HK-2 (cell line): ENCODE data around the gene LTBP1.
"Not testable (repeated sequence)": the region's sequence is repeated elsewhere in the genome, so short reads cannot be mapped to it uniquely, and the experiment has no call there.

Experiments
- DNase-seq: peaks from one replicate; pipeline ENCODE4 v3.0.0-alpha.2; 2018; ENCODE audit not compliant: unreplicated experiment

Gene LTBP1

GRCh38 chr2:33137331-33137730, 190.6 kb downstream of the LTBP1 start:
- no peak for DNase-seq

DNA sequence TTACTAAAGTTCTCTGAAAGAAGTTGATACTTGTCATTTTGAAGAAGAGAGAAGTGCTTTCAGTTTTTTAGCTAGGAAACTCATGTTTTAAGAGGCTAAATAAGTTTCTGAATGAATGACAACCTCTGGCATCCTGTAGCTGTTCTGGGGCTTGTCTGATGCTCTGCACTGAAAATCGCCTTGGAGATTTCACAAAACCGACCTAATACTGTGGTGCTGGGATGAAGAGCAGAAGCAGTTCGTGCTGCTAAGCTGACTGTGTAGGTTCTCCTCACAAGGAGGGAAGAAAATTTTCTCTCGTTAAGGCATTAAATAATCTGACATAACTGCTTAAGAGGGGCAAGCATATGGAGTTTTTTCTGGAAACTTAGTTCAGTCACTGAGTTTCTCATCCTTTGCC, 193.2 kb downstream of the LTBP1 start:
- no peak for DNase-seq

- DNase-seq: no peak
These were observed 194.7 kb downstream of the LTBP1 start for GRCh38 chr2:33141476-33141875.

- DNase-seq: no peak
These were observed 196.1 kb downstream of the LTBP1 start for GRCh38 chr2:33142810-33143209.

DNA sequence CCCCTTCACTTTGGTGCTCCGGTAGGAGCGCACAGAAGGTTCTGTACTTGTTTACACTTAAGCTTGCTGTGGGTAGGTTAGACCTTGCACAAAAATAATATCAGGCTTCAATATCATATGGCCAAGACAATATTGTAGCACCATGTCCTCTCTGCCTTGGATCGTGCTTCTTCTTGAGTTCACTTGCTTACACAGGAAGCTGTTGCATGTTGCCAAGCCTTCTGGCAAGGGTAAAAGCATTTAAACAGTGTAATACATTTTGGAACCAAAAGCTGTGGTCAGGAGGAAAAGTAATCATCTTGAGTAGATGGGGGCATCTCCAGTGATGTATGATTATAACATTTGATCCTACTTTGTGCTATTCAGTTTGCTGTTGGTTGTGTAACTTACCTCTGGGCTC, 197.5 kb downstream of the LTBP1 start:
- no peak for DNase-seq

DNA sequence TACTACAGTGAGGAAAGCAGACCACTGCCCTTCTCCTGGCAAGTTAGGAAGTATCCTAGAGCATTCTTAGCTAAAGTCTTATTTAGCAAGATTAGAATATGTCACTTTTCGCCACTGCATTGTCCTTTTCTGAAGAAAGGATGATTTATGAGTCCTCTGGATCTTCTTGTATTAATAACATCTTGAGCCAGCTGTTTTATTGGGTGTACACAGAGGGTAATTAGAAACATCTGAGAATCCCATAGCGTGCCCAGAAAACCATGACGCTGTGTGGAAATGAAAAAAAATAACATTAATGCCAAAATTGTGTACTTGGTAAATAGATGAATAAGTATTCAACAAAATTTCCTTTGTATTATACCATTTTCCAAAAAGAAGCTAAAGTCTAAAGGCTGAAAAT, 198.7 kb downstream of the LTBP1 start:
- no peak for DNase-seq

DNA sequence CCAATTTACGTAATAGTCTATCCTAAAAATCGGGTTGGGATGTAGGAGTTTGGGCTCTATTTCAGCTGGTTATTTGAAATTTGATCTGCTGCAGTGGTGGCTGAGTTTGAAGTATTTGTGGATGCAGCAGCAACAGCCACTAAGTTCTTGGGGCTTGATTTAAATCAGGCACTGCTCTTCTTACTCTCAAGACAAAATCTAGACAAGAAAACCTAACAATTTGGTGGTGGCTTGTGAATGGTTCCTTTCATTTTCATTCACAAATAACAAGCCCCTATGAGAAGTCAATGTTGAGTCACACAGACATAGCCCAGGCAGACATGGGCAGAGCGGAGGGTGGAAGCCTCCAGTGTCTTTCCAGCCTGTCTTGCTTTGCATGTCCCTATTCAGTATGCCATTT, 199.3 kb downstream of the LTBP1 start:
- DNase-seq: no peak

DNA sequence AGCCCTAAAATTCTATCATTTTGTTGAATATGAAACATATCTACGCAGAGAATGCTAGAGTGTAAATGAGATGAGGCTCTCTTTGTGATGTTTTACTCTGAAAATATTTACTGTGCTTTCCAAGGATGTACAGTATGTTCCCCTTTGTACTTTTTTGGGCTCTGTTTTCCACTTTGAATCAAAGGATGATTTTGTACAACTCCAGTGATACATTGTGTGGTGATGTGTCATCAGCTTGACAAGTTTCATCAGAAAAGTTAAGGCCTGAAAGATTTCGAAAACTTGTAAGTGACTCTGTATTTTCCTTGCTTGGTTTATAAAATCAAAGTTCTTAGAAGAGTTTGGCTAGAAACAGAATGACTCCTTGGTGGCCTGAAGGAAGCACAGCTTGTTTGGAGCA, 206.3 kb downstream of the LTBP1 start:
- DNase-seq: no peak

- peak; percentile 7 for DNase-seq
These were observed 211.8 kb downstream of the LTBP1 start for GRCh38 chr2:33158482-33159003.

DNA sequence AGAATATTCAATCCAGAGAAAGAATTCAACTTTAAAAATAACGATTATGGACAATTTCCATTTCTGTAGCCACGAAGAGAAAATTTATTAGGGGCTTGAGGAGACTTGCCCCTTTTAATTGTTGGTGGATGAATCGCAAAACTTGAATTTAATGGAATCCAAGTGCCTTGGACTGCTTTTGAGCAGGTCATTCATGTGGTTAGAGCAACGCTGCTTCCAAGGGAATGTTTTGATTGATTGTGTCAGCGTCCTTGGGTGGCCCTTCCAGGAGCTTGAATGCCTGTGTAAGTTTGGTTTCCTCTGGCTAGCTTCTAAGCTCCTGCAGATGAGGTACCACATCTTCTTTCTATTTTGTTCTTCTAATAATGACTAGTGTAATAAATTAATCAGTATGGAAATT, 213.4 kb downstream of the LTBP1 start:
- no peak for DNase-seq

DNA sequence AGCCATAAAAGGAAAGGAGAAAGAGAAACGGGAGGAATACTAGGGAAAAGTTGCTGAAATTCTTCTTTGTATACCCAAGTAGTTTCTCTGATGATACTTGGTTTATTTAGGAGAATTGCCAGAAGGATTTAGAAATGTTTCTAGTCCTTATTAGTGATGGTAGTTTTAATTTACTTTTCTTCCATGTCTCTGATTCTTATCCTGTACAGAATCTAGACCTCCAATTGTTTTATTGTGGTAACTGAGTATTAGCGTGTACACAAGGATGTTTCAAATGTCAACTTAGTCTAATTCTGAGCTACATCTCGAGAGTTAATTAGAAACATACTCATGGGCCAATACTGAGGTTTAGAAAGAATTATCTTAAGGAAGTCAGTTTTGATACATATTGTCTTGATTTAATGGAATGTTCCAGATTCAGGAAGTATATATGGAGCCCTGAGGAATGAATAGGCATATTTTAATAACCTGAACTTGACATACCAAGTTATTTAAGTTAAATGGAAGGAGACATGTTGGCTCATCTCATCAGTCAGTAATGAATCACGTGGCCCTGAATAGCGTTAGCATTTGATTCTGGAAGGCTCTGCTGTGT, 219.6 kb downstream of the LTBP1 start:
- DNase-seq: no peak

DNA sequence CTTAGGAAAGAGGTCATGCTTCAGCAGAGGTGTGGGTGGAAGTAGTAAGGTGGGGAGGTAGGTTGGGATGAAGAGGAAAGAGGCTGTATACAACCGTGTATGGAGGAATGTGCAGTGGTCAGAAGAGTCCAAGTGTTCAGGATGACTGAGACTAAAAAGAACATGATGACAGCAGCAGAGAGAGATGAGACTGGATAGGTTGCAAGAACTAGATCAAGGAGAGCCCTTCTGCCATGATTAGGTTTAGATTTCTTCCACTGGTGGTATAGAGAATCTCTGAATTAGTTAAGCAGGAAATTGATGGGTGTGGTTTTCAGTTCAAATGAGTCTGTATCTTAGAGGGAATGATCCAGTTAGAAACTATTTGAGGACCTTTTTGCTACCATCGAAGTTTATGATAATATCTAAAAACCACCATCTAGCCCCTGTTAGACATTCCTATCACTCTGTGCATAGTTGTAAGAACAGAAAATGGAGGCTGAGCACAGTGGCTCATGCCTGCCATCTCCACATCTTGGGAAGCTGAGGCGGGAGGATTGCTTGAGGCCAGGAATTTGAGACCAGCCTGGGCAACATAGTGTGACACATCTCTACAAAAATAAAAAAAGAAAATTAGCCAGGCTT, 221.0 kb downstream of the LTBP1 start:
- DNase-seq: no peak

GRCh38 chr2:33168425-33168824, 221.7 kb downstream of the LTBP1 start:
- no peak for DNase-seq

DNA sequence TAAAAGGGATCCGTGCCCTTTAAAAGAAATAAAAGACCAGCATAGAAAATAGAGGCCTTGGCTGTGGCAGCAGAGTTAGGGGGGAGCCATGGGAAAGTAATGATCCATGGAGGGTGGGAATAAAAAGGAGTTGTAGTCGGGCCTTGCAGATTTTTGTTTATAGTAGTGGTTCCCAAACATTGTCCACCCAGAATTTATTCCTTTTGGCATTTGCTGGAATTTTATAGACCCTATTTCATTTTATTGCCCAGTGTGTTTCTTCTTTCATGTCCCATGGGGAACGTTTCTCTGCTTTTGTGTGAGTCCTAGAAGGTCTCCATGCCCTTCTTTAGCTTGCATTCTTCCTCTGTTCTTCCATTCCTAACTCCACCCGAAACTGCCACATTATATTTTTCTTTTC, 222.2 kb downstream of the LTBP1 start:
- no peak for DNase-seq

GRCh38 chr2:33170251-33170650, 223.5 kb downstream of the LTBP1 start:
- not testable (repeated sequence) for DNase-seq

GRCh38 chr2:33177627-33178026, 230.9 kb downstream of the LTBP1 start:
- no peak for DNase-seq

DNA sequence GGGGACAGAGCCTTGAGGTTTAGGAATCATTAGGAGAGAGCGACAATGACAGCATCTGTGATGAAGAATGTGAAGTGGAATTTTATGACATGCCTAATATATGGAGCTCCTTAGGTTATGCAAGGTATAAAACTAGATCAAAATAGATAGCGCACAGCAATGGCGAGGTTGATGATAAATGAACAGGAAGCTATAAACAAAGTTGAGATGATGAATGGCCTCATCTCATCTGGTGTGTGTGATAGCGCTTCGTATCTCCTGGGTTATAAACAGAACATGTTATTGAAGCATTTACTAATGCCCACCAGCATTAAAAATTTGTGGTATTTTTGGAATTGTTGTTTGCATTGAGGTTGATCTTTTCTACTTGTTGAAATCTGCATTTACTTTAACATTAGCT, 231.5 kb downstream of the LTBP1 start:
- DNase-seq: no peak

- no peak for DNase-seq
These were observed 234.2 kb downstream of the LTBP1 start for GRCh38 chr2:33180915-33181314.

DNA sequence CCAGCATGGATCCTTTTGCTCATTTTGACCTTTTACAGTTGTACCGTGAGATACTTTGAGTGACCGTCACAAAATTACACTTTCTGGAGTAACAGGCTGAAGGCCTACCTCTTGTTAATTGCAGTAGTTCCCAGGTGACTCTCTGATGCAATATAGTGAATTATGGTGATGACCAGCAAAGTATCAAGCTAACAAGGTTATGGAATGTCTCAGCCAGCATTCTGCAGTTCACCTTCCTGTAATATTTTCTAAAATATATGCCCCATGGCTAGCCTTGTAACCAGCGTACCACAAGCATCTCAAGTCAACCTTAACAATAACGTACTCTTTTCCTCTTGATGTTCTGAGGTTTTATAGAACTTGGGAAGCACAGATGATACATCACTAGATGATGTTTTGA, 234.7 kb downstream of the LTBP1 start:
- no peak for DNase-seq

- DNase-seq: no peak
These were observed 237.3 kb downstream of the LTBP1 start for GRCh38 chr2:33184041-33184440.

- DNase-seq: no peak
These were observed 240.2 kb downstream of the LTBP1 start for GRCh38 chr2:33186937-33187336.

- DNase-seq: no peak
These were observed 242.0 kb downstream of the LTBP1 start for GRCh38 chr2:33188799-33189198.

DNA sequence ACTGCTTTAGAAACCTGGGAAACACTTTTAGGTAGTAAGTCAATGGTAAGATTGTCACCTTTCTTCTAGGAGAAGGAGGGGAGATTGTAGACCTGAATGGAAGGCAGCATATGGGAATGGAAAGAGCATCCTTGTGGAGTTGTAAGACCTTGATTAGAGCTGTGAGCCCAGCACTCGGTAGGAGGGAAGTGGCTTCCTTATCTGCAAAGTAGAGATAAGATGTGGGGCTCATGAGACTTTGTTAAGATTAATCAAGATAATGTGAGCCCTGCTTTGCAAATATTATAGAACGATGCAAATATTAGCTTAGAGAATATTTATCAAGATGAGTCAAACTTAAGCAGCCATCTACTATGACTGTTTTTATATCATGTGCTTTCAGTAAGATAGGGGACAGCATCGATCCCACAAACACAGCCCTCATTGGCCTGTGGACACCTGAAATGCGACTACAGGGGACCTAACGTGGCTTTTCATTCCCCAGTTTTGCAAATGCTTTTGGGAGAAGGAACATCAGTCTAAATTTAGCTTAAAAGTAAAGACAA, 243.7 kb downstream of the LTBP1 start:
- no peak for DNase-seq

DNA sequence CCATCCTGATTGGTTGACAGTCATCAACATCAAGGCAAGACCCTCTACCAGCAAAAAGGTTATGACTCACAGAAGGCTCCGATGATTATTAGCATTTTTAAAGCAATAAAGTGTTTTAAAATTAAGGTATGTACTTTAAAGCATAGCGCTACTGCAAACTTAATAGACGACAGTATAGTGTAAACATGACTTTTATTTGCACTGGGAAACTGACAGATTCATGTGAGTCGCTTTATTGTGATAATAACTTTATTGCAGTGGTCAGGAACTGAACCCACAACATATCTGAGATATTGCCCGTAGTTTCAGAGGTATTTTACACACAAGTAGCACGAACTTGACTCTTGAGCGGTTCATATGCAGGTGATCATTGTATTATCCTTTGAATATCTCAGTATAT, 249.1 kb downstream of the LTBP1 start:
- no peak for DNase-seq
